Renal pelvis (tissue), 4 donors: ENCODE data around the gene EFNB2. TPM values are rescaled to one million over a fixed set of nuclear protein-coding genes. Genes with fewer than 3 reads are reported as not detected.

Experiments
- DNase-seq: peaks from one replicate; pipeline ENCODE4 v3.0.0-alpha.2; 2013
- polyA plus RNA-seq, 3 donors: library from polyadenylated mRNA; unstranded; fragments of 120-200 nt; gene quantifications; one replicate each; pipeline ENCODE4 v1.2.1, GENCODE V29; 2013; ENCODE audit not compliant: insufficient read length in 3 of 3

Gene EFNB2
- polyA plus RNA-seq, 3 donors = 126 to 134 (median 127) TPM

GRCh38 chr13:106558527-106558926 lies 23.1 kb upstream of the EFNB2 start:
- DNase-seq = no peak

- DNase-seq = no peak
Measured at GRCh38 chr13:106555631-106556328, 20.3 kb upstream of the EFNB2 start.

GRCh38 chr13:106551751-106552150 lies 16.3 kb upstream of the EFNB2 start:
- no peak for DNase-seq

- DNase-seq = no peak
Measured at GRCh38 chr13:106551350-106551749, 15.9 kb upstream of the EFNB2 start.

GRCh38 chr13:106550570-106551135 lies 15.2 kb upstream of the EFNB2 start:
- DNase-seq = no peak

GRCh38 chr13:106548064-106548696 lies 12.7 kb upstream of the EFNB2 start:
- no peak for DNase-seq

- DNase-seq = no peak
Measured at GRCh38 chr13:106541826-106542225, 6.4 kb upstream of the EFNB2 start.

GRCh38 chr13:106540613-106541012 lies 5.2 kb upstream of the EFNB2 start:
- DNase-seq = no peak

GRCh38 chr13:106537521-106537920 lies 2.1 kb upstream of the EFNB2 start:
- DNase-seq = no peak

GRCh38 chr13:106536244-106537034 lies 977 bp upstream of the EFNB2 start:
- DNase-seq = peak; percentile 93

- no peak for DNase-seq
Measured at GRCh38 chr13:106534639-106535551, 567 bp downstream of the EFNB2 start.

- DNase-seq = no peak
Measured at GRCh38 chr13:106533943-106534638, 1.4 kb downstream of the EFNB2 start.

- peak; percentile 84 for DNase-seq
Measured at GRCh38 chr13:106533101-106533942, 2.1 kb downstream of the EFNB2 start.

- no peak for DNase-seq
Measured at GRCh38 chr13:106532111-106532929, 3.1 kb downstream of the EFNB2 start.

GRCh38 chr13:106530980-106531481 lies 4.4 kb downstream of the EFNB2 start:
- no peak for DNase-seq

GRCh38 chr13:106530171-106530851 lies 5.2 kb downstream of the EFNB2 start:
- DNase-seq = no peak

- no peak for DNase-seq
Measured at GRCh38 chr13:106529415-106530170, 5.9 kb downstream of the EFNB2 start.
